Astrocyte of the cerebellum (primary cell): Measurements from ENCODE around the gene GJA8.

Experiments used
- DNase-seq: peaks from one replicate; pipeline ENCODE4 v3.0.0-alpha.2; 2011; ENCODE audit warnings: low read depth
- H3K4me3 ChIP-seq: 2 replicates; pipeline ENCODE4 v1.5.1; 2011; ENCODE audit warnings: mild to moderate bottlenecking, low read depth, low read length, moderate library complexity
- in situ Hi-C: cut with HindIII; loops from 2 replicates; pipeline ENCODE4 v1.10.0; 2017; ENCODE audit warnings: low sequenced_read_pairs
- TF ChIP-seq, protein P1 (sequence below): IDR thresholded peaks from 2 replicates; pipeline ENCODE4 v1.5.1; 2012; ENCODE audit warnings: low read length, low read depth, moderate library complexity, mild to moderate bottlenecking; ENCODE audit errors: missing control alignments

Gene GJA8

DNA sequence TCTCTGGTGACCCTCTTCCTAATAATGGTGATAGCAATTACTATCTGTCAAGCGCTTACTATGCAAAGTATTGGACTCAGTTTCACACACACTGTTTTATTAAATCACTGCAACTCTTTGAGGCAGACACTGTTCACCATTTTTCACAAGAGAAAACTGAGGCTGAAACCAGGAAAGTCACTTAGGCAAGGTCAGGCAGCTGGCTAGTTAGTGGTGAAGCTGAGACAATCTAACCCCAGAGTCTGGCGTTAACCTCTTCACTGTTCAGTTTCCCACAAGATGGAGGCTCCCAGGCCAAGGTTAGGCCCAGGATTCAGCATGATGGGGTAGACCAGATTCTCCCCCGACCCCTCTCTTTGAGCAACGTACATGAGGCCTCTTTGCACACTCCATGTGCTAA, 4.8 kb upstream of the GJA8 start:
- TF ChIP-seq, protein P1, sequence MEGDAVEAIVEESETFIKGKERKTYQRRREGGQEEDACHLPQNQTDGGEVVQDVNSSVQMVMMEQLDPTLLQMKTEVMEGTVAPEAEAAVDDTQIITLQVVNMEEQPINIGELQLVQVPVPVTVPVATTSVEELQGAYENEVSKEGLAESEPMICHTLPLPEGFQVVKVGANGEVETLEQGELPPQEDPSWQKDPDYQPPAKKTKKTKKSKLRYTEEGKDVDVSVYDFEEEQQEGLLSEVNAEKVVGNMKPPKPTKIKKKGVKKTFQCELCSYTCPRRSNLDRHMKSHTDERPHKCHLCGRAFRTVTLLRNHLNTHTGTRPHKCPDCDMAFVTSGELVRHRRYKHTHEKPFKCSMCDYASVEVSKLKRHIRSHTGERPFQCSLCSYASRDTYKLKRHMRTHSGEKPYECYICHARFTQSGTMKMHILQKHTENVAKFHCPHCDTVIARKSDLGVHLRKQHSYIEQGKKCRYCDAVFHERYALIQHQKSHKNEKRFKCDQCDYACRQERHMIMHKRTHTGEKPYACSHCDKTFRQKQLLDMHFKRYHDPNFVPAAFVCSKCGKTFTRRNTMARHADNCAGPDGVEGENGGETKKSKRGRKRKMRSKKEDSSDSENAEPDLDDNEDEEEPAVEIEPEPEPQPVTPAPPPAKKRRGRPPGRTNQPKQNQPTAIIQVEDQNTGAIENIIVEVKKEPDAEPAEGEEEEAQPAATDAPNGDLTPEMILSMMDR: no peak
- DNase-seq: no peak
- H3K4me3 ChIP-seq: no peak overlapping the region
- in situ Hi-C loops: no loop called here

DNA sequence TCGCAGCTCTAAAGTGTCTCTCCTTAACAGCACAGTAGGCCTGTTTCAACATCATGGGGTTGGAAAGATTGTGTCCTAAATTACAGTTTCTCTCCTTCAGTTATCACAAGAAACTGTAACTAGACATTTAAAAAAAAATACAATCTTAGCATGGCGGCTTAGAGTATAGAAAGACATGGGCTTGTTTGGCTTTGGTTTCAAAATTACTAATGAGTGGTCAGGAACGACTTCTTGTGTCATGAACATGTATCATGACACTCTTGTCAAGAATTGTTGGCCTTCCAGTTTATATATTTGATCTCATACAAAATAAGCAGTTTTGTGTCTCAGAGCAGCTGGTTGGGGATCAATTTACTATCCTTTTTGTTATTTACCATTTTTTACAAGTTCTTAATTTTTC, 2.1 kb downstream of the GJA8 start:
- TF ChIP-seq, protein P1: no peak
- DNase-seq: no peak
- H3K4me3 ChIP-seq: no peak overlapping the region
- in situ Hi-C loops: no loop called here

DNA sequence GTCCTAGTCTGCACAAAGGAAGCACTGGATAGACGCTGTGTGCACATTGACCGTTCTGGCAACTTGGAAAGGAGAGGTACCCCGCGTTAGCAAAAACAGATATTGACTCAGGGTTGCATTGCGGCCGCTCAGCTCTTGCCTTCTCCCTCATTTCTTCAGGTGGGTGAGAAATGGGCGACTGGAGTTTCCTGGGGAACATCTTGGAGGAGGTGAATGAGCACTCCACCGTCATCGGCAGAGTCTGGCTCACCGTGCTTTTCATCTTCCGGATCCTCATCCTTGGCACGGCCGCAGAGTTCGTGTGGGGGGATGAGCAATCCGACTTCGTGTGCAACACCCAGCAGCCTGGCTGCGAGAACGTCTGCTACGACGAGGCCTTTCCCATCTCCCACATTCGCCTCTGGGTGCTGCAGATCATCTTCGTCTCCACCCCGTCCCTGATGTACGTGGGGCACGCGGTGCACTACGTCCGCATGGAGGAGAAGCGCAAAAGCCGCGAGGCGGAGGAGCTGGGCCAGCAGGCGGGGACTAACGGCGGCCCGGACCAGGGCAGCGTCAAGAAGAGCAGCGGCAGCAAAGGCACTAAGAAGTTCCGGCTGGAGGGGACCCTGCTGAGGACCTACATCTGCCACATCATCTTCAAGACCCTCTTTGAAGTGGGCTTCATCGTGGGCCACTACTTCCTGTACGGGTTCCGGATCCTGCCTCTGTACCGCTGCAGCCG, 5.4 kb downstream of the GJA8 start:
- DNase-seq: no peak
- TF ChIP-seq, protein P1: no peak
- in situ Hi-C loops: no loop called here
- no peak overlapping the region for H3K4me3 ChIP-seq

DNA sequence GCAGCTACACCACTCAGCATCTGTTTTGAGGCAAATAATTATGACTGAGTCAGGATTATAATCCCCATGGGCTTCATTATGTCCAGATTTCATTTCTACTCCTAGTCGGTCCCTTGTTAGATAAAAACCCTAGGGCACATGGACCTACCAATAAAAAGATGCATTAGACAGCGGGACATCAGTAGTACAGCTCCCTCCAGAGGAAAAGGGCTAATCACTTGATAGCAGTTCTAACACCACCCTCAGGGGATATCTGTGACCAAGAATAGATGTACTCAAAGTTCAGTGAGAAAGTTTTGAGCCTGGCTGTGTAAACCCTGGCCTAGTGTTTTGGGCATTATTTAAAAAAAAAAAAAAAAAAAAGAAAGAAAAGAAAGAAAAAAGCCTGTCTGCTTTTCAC, 10.0 kb downstream of the GJA8 start:
- in situ Hi-C loops: no loop called here
- no peak for DNase-seq
- TF ChIP-seq, protein P1: no peak
- no peak overlapping the region for H3K4me3 ChIP-seq

DNA sequence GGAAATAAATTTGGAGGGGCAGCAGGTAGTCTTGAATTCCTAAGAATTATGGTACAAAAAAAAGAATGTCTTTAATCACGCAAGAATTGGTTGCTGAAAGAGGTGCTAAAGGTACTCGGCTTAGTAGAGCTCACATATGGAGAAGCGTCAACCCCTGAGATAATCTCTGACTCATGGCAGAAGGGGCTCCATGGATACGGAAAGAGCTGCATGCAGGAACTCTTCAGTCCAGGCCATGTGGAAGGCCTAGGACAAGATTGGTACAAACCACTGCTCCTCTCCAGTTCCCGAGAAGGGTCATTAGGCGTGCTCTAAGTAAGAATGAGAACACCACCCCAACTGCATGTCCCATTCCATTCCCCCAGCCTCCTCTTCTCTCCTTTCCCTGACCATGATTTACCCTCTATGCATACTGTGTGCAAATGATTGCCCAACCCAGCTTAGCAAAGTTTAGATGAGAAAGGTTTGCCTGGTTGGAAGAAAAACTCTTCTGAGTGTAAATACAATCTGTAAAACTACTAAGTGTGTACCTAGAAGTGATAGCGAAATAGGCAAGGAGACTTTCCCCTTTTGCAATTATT, 10.9 kb downstream of the GJA8 start:
- DNase-seq: no peak
- TF ChIP-seq, protein P1: no peak
- in situ Hi-C loops: no loop called here
- no peak overlapping the region for H3K4me3 ChIP-seq

DNA sequence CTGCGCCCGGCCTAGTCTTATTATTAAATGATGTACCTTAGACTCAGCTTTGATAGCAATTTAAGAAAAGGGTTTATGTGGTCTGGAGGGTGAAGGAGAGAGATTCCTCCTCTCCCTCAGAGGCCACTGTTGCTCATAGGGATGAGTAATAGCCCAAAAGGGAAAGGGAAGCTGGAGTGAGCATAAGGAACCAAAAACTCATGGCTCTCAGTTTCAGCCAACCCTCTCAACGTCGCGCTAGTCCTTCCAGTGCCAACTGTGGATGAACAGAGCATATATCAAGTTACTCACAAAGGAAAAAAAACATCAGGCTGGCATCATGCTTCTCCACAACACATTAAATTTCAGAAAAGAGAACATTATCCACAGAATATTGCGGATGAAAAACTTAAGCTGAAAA, 17.3 kb downstream of the GJA8 start:
- no peak for DNase-seq
- TF ChIP-seq, protein P1: no peak
- H3K4me3 ChIP-seq: no peak overlapping the region
- in situ Hi-C loops: no loop called here
